ENCODE measurements around the gene CES2.
"Not testable (repeated sequence)": the region's sequence is repeated elsewhere in the genome, so short reads cannot be mapped to it uniquely, and the experiment has no call there.

The CES2 gene

DNA sequence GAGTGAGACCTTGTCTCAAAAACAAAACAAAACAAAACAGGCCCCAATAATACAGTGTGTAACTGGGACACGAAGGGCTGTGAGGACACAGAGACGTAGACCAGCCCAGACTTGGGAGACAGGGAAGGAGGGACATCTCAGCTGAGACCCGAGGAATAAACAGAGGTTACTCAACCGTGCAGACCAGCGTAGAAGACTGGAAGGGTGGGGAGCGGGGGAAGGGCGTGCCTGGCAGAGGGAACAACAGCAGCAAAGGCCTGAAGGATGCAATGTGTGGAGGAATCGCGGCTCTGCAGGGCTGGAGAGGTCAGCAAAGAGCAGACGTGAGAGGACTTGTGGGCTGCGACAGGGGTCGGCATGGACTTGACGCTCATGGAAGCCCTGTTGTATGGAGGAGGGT lies 41.4 kb downstream of the CES2 start:
- DNase-seq (ENCODE audit: low read depth, low spot score): no peak
- Histone ChIP-seq H3K9ac (ENCODE audit: insufficient read length) (no peak overlapping the region), H3K27ac (no peak overlapping the region), H3K36me3 (ENCODE audit: insufficient read depth, low read length) (no peaks in the 10 kb centered on the region), H3K9me3 (ENCODE audit: low read depth, low read length) (no peaks in the 10 kb centered on the region), H3K4me3 (no peak overlapping the region)
- no peak for TF ChIP-seq POLR2AphosphoS5 (IDR thresholded peaks at IDR 0.05; ENCODE audit: borderline replicate concordance, low read depth, low read length)
- no peak for TF ChIP-seq EZH2 (IDR thresholded peaks at IDR 0.05)

- H3K36me3 ChIP-seq (ENCODE audit: insufficient read depth, low read length): no peaks in the 10 kb centered on the region
- no peak for TF ChIP-seq POLR2AphosphoS5 (IDR thresholded peaks at IDR 0.05; ENCODE audit: borderline replicate concordance, low read depth, low read length)
- TF ChIP-seq FOXP2 (optimal IDR thresholded peaks at IDR 0.05; ENCODE audit: control extremely low read depth, extremely low read length, insufficient read depth): no peak
- no peak for TF ChIP-seq EZH2 (IDR thresholded peaks at IDR 0.05)
- H3K4me3 ChIP-seq: no peak overlapping the region
- peak; percentile 6 for DNase-seq (ENCODE audit: low read depth, low spot score)
- H3K27ac ChIP-seq: no peak overlapping the region
- H3K9me3 ChIP-seq (ENCODE audit: low read depth, low read length): no peaks in the 10 kb centered on the region
- H3K9ac ChIP-seq (ENCODE audit: insufficient read length): no peak overlapping the region
These were observed 42.2 kb downstream of the CES2 start for GRCh38 chr16:66977341-66978113.

- Histone ChIP-seq H3K4me3 (no peak overlapping the region), H3K27ac (no peak overlapping the region), H3K36me3 (ENCODE audit: insufficient read depth, low read length) (no peaks in the 10 kb centered on the region), H3K9ac (ENCODE audit: insufficient read length) (no peak overlapping the region), H3K9me3 (ENCODE audit: low read depth, low read length) (no peaks in the 10 kb centered on the region)
- no peak for TF ChIP-seq POLR2AphosphoS5 (IDR thresholded peaks at IDR 0.05; ENCODE audit: borderline replicate concordance, low read depth, low read length)
- no peak for TF ChIP-seq FOXP2 (optimal IDR thresholded peaks at IDR 0.05; ENCODE audit: control extremely low read depth, extremely low read length, insufficient read depth)
- no peak for DNase-seq (ENCODE audit: low read depth, low spot score)
These were observed 43.8 kb downstream of the CES2 start for GRCh38 chr16:66979011-66979717.

DNA sequence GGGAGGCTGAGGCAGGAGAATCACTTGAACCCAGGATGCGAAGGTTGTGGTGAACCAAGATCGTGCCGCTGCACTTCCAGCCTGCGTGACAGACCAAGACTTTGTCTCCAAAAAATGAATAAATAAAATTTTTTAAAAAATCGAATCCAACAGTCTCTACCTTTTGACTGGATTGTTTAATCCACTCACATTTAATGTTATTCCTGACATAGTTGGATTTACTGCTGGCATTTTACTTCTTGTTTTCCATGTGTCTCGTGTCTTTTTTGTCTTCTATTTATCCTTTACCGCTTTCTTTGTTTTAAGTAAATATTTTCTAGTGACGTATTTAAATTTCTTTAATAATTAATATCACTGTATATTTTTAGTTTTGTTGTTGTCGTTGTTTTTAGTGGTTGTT lies 47.7 kb downstream of the CES2 start:
- Histone ChIP-seq H3K27ac (no peak overlapping the region), H3K4me3 (no peak overlapping the region), H3K36me3 (ENCODE audit: insufficient read depth, low read length) (no peaks in the 10 kb centered on the region), H3K9me3 (ENCODE audit: low read depth, low read length) (no peaks in the 10 kb centered on the region), H3K9ac (ENCODE audit: insufficient read length) (no peak overlapping the region)
- DNase-seq (ENCODE audit: low read depth, low spot score): no peak
- TF ChIP-seq FOXP2 (optimal IDR thresholded peaks at IDR 0.05; ENCODE audit: control extremely low read depth, extremely low read length, insufficient read depth): no peak

DNA sequence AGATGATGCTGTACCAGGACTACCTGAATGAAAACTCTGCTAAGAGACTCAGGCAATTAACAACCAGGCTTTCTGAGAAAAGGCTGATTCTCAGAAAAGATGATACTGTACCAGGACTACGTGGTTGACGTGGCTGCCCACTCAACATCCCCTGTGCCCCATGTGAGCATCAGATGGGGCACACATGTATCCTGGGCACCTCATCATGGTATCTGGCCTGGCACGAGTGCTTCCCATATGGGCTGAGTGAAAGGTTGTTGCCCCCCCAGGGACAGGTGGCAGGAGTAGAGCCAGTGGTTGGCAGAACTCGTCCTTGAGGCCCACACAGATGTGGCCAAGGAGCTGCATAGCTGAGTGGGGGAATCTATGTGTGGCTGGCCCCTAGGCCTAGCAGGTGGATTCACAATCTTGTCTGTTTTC lies 49.6 kb downstream of the CES2 start:
- Histone ChIP-seq H3K4me3 (no peak overlapping the region), H3K9ac (ENCODE audit: insufficient read length) (no peak overlapping the region), H3K36me3 (ENCODE audit: insufficient read depth, low read length) (no peaks in the 10 kb centered on the region), H3K9me3 (ENCODE audit: low read depth, low read length) (no peaks in the 10 kb centered on the region), H3K27ac (no peak overlapping the region)
- TF ChIP-seq FOXP2 (optimal IDR thresholded peaks at IDR 0.05; ENCODE audit: control extremely low read depth, extremely low read length, insufficient read depth) (no peak), EZH2 (IDR thresholded peaks at IDR 0.05) (no peak), POLR2AphosphoS5 (IDR thresholded peaks at IDR 0.05; ENCODE audit: borderline replicate concordance, low read depth, low read length) (no peak)
- DNase-seq (ENCODE audit: low read depth, low spot score): no peak

- Histone ChIP-seq H3K27ac (no peak overlapping the region), H3K9me3 (ENCODE audit: low read depth, low read length) (no peaks in the 10 kb centered on the region), H3K36me3 (ENCODE audit: insufficient read depth, low read length) (no peaks in the 10 kb centered on the region), H3K9ac (ENCODE audit: insufficient read length) (no peak overlapping the region), H3K4me3 (no peak overlapping the region)
- no peak for DNase-seq (ENCODE audit: low read depth, low spot score)
- TF ChIP-seq EZH2 (IDR thresholded peaks at IDR 0.05) (no peak), FOXP2 (optimal IDR thresholded peaks at IDR 0.05; ENCODE audit: control extremely low read depth, extremely low read length, insufficient read depth) (no peak), POLR2AphosphoS5 (IDR thresholded peaks at IDR 0.05; ENCODE audit: borderline replicate concordance, low read depth, low read length) (no peak)
These were observed 51.2 kb downstream of the CES2 start for GRCh38 chr16:66986559-66986958.

GRCh38 chr16:66988197-66988788 lies 53.0 kb downstream of the CES2 start, which contains the start of gene CES4A:
Gene CES4A, plus strand, starts transcription at chr16:66988589. Its CDS starts 184 bp downstream, at chr16:66988773.
- H3K9me3 ChIP-seq (ENCODE audit: low read depth, low read length): no peaks in the 10 kb centered on the region
- H3K4me3 ChIP-seq: no peak within 1 kb of the TSS
- no peak within 1 kb of the TSS for H3K9ac ChIP-seq (ENCODE audit: insufficient read length)
- no peak within 1 kb of the TSS for H3K27ac ChIP-seq
- H3K36me3 ChIP-seq (ENCODE audit: insufficient read depth, low read length): no peaks in the 10 kb centered on the region
- TF ChIP-seq EZH2 (IDR thresholded peaks at IDR 0.05) (no peak), FOXP2 (optimal IDR thresholded peaks at IDR 0.05; ENCODE audit: control extremely low read depth, extremely low read length, insufficient read depth) (no peak), POLR2AphosphoS5 (IDR thresholded peaks at IDR 0.05; ENCODE audit: borderline replicate concordance, low read depth, low read length) (no peak)
- no peak for DNase-seq (ENCODE audit: low read depth, low spot score)

DNA sequence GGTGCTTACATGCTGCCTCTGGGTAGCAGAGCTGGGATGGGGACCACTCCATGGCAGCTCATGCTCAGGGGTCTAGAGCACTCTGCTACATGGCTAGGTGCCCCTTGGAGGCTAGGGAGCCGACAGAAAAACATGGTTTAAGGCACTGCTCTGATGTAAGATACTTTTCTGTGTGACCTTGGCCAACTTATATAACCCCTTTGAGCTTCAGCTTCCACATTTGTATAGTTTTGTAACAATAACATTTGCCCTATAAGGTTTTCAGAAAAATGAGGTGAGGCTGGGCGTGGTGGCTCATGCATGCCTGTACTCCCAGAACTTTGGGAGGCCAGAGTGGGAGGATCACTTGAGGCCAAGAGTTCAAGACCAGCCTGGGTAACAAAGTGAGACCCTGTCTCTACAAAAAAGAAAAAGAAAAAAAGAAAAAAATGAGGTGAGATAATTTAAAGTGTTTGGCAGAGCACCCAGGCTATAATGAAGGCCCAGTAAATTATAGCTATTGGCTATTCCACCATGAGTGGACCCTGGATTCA lies 56.3 kb downstream of the CES2 start:
- Histone ChIP-seq H3K9ac (ENCODE audit: insufficient read length) (no peak overlapping the region), H3K36me3 (ENCODE audit: insufficient read depth, low read length) (no peaks in the 10 kb centered on the region), H3K27ac (no peak overlapping the region), H3K9me3 (ENCODE audit: low read depth, low read length) (no peaks in the 10 kb centered on the region), H3K4me3 (no peak overlapping the region)
- TF ChIP-seq FOXP2 (optimal IDR thresholded peaks at IDR 0.05; ENCODE audit: control extremely low read depth, extremely low read length, insufficient read depth): no peak
- DNase-seq (ENCODE audit: low read depth, low spot score): no peak

DNA sequence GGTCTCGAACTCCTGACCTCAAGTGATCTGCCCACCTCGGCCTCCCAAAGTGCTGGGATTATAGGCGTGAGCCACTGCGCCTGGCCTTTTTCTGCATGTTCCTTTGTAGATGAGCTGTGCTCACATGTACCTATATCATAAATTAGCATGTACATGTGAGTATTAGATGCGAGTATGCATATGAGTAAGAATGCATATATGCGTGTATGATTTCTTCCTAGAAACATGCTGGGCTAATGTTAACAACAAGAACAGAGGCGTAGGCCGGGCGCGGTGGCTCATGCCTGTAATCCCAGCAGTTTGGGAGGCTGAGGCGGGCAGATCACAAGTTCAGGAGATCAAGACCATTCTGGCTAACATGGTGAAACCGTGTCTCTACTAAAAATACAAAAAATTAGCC lies 58.2 kb downstream of the CES2 start:
- not testable (repeated sequence) for H3K27ac ChIP-seq; H3K9ac ChIP-seq (ENCODE audit: insufficient read length); H3K9me3 ChIP-seq (ENCODE audit: low read depth, low read length); H3K36me3 ChIP-seq (ENCODE audit: insufficient read depth, low read length); DNase-seq (ENCODE audit: low read depth, low spot score); H3K4me3 ChIP-seq

Data from SK-N-MC (cell line).